ENCODE data around the gene FASTKD2. TPM values are rescaled to one million over a fixed set of nuclear protein-coding genes. Genes with fewer than 3 reads are reported as not detected.

Gene FASTKD2
- total and polyA plus RNA-seq, 2 of the 4 experiments (the other 2 are of a cell fraction), result 17.6 to 50.4 TPM

- Histone ChIP-seq H3K27me3 (ENCODE audit: control insufficient read depth, insufficient read depth, low read length) (no peaks in the 10 kb centered on the region), H3K9me1 (ENCODE audit: insufficient read depth, low read length) (no peaks in the 10 kb centered on the region), H3K79me1 (ENCODE audit: low read depth in 1 of 2, low read length in 2 of 2) (no peaks in the 10 kb centered on the region), H3K4ac (ENCODE audit: low read depth, low read length) (no peak overlapping the region), H2AK5ac (ENCODE audit: low read depth, low read length) (no peak overlapping the region), H3K4me3 (ENCODE audit: insufficient read depth, low read depth, low read length) (no peak overlapping the region), H3K18ac (ENCODE audit: low read depth, low read length) (no peak overlapping the region), H3K9me3 (ENCODE audit: control insufficient read depth, insufficient read depth, low read length) (no peaks in the 10 kb centered on the region), H2AK9ac (replicated peaks; ENCODE audit: low read depth, low read length, poor library complexity) (no peak overlapping the region), H3K23ac (ENCODE audit: low read depth, low read length) (no peak overlapping the region), H3K14ac (replicated peaks; ENCODE audit: low read depth, low read length) (no peak overlapping the region), H3K36me3 (ENCODE audit: control insufficient read depth, insufficient read depth, low read length) (no peaks in the 10 kb centered on the region), H4K91ac (ENCODE audit: insufficient read depth, low read depth, low read length) (no peak overlapping the region), H3K4me1 (ENCODE audit: control insufficient read depth, insufficient read depth, low read length) (no peaks in the 10 kb centered on the region), H2BK15ac (ENCODE audit: low read depth, low read length) (no peak overlapping the region), H4K8ac (ENCODE audit: low read depth in 2 of 2, low read length in 2 of 2) (no peak overlapping the region), H4K20me1 (ENCODE audit: insufficient read depth, low read length) (no peaks in the 10 kb centered on the region), H3K56ac (ENCODE audit: extremely low read depth, insufficient read depth, low read length) (no peak overlapping the region), H3K9ac (ENCODE audit: low read depth, low read length) (no peak overlapping the region), H2BK20ac (ENCODE audit: low read depth, low read length) (no peak overlapping the region), H3K27ac (ENCODE audit: insufficient read depth, low read length) (no peak overlapping the region), H2AFZ (replicated peaks; ENCODE audit: low read length, poor library complexity) (no peak overlapping the region), H2BK5ac (ENCODE audit: low read depth, low read length, poor library complexity, severe bottlenecking) (no peak overlapping the region), H4K5ac (ENCODE audit: low read depth, low read length) (no peak overlapping the region), H2BK120ac (ENCODE audit: low read depth, low read length) (no peak overlapping the region), H3K4me2 (ENCODE audit: low read depth, low read length) (no peak overlapping the region)
- POLR2A ChIA-PET (ENCODE audit: unreplicated experiment), result no interaction called here
- dilution Hi-C loops (cut with HindIII; ENCODE audit: low sequenced_read_pairs, unreplicated experiment), result no loop called here
- intact Hi-C loops (cut with micrococcal nuclease), result no loop called here
- CTCF ChIA-PET, result interaction anchor here (0.5 kb wide), 1 partner anchor 65 kb away, joined by 4 read pairs; no protein-coding TSS in a partner anchor
- DNase-seq (no peak), ATAC-seq (ENCODE audit: low read depth) (no peak)
- TF ChIP-seq MXI1 (IDR thresholded peaks at IDR 0.05; ENCODE audit: borderline replicate concordance, low read depth, low read length) (no peak), FOS (IDR thresholded peaks at IDR 0.05; ENCODE audit: low read depth, low read length) (no peak), RCOR1 (IDR thresholded peaks at IDR 0.05; ENCODE audit: insufficient replicate concordance, low read length) (no peak), NFE2L2 (IDR thresholded peaks at IDR 0.05; ENCODE audit: low read depth, low read length) (no peak)
- in situ Hi-C loops (cut with MboI; ENCODE audit: low sequenced_read_pairs), result no loop called here
- no CpG with 5 or more reads among the region's 2 CpGs for WGBS, 2 experiments (ENCODE audit: extremely low coverage in 2 of 2, insufficient read length in 1 of 2)
- no TSS peak for BruUV-seq (replicated peaks)
Observed at GRCh38 chr2:206836722-206837121, 71.3 kb downstream of the FASTKD2 start.
